COLO668 (cell line): ENCODE measurements around the gene TSPEAR.
"Not testable (repeated sequence)": the region's sequence is repeated elsewhere in the genome, so short reads cannot be mapped to it uniquely, and the experiment has no call there.

Experiments used
- DNase-seq: peaks from one replicate; lab custom pipeline; 2025; ENCODE audit not compliant: unreplicated experiment; lab: John Stamatoyannopoulos, UW

TSPEAR gene

GRCh38 chr21:44592446-44593311 is 118.7 kb downstream of the TSPEAR start, which contains the start of gene KRTAP10-6:
Gene KRTAP10-6 (minus strand): TSS chr21:44592505. CDS start chr21:44592484, 21 bp downstream.
- DNase-seq = no peak

DNA sequence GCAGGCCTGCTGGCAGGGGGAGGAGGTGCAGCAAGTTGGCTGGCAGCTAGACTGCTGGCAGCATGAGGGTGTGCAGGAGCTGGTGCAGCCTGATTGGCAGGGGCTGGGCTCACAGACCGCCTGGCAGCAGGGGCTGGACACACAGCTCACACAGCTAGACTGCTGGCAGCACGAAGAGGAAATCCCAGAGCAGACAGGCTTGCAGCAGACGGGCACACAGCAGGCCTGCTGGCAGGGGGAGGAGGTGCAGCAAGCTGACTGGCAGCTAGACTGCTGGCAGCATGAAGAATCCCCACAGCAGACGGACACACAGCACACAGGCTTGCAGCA is 119.6 kb downstream of the TSPEAR start:
- DNase-seq = not testable (repeated sequence)

GRCh38 chr21:44590897-44591800 is 120.2 kb downstream of the TSPEAR start:
- DNase-seq = not testable (repeated sequence)

DNA sequence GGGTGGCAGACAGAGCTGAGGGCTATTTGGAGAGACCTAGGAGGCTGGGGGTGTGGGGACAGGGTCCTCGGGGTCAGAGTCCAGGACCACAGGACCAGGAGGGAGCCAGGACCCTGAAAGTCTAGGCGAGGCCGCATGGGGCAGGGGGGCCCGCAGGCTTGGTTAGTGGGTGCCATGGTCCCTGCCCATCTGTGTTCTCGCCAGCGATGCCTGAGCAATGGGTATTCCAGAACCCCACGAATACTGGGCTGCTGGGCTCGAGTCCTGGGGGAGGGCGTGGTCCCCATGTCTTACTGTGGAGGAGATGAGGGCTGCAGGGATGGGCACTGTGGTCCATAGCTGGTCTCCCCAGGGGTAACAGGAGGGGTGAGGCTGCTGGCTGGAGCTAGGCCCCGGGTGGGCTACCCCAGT is 121.1 kb downstream of the TSPEAR start:
- DNase-seq = no peak

DNA sequence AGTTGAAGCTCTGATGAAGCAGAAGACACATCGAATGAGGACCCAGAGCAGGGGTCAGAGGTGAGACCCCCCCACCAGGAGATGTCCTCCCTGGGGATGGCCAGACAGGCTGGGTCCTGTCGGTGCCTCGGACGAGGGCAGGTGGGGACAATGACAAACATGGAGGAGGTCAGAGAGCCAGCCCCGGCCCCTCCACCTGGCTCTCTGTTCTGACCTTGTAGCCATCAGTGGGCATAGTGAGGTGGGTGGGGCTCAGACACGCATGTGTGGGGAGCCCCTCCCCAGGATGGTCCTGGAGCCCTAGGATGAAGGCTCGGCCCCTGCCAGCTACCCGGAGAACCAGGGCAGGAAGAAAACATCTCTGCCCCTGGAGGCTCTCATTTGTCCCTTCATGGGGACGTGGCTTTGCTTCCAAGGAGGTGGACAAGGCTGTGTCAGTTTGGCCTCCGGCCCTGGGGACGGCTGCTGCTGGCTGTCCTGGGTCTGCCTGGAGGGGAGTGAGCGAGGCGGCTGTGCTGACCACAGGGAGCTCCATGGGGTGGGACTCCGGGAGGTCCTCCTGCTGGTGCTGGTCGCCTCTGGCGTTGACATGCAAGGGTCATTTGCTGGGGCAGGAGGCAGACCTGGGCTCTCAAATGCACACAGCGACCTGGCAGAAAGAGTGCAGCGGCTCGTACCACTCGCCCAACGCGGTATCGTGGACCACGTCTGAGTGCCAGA is 121.6 kb downstream of the TSPEAR start:
- no peak for DNase-seq

- no peak for DNase-seq
These were observed 122.3 kb downstream of the TSPEAR start for GRCh38 chr21:44589094-44589493.

DNA sequence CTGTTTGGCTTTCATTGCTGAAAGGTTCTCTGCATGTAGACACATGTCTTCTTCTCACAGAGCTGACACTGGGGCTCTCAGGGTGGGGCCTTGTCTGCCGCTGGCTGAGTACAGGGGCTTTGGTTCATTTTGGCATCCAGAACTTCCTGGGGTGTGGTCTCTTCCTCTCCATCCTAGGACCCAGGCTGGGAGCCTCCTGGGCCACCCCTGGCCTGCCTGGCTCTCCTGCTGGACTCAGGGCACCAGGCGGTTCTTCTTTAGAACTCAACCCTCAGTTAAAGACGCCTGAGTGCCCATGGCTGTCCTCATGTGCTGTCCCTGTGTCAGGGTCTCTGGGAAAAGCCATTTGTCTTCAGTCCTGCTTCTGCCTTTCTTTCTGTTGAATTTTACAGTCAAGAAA is 125.5 kb downstream of the TSPEAR start:
- no peak for DNase-seq

DNA sequence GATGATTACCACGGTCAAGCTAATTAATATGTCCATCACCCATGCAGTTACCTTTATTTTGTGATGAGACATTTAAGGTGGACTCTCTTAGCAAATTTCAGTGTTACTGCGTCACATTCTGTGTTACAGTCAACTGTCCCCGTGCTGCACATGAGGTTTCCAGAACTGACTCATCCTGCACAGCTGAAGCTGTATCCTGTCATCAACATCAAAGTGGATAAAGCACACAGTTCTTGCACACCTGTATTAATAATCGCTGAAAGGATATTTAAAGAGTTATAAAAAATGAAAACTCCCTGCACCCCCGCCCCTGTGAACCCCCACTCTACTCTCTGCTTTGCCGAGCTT is 127.6 kb downstream of the TSPEAR start:
- no peak for DNase-seq

GRCh38 chr21:44583089-44583799 is 128.1 kb downstream of the TSPEAR start:
- no peak for DNase-seq

DNA sequence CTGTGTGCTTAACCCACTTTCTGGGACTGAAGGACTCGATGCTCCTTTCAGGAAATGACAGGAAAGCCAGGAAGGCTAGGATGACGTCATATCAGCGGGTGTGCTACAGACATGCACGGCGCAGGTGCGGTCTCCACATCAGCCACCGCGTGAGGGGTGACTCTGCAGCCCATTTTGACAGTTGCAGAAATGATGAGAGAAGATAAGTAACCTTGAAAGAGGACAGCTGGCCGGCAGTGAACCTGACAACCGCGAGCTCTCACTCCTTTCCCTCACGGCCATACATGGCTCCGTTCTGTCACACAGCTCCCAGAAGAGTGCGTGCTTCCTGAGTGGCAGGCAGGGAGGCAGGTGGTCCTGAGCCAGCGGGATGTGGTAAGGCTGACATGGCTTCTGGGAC is 129.3 kb downstream of the TSPEAR start:
- no peak for DNase-seq

GRCh38 chr21:44581158-44581557 is 130.2 kb downstream of the TSPEAR start:
- no peak for DNase-seq

GRCh38 chr21:44580231-44580821 is 131.0 kb downstream of the TSPEAR start, which contains the start of gene KRTAP10-5:
Gene KRTAP10-5 (minus strand): TSS chr21:44580604. CDS start chr21:44580578, 26 bp downstream.
- not testable (repeated sequence) for DNase-seq

DNA sequence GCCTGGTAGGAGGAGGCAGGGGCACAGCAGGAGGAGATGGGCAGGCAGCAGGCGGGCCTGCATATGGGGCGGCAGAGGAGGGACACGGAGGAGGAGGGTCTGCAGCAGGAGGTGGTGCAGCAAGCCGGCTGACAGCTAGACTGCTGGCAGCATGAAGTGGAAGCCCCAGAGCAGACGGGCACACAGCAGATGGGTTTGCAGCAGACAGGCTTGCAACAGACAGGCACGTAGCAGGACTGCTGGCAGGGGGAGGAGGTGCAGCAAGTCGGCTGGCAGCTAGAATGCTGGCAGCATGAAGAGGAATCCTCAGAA is 131.6 kb downstream of the TSPEAR start:
- DNase-seq = no peak

GRCh38 chr21:44579056-44579832 is 132.1 kb downstream of the TSPEAR start:
- DNase-seq = no peak

DNA sequence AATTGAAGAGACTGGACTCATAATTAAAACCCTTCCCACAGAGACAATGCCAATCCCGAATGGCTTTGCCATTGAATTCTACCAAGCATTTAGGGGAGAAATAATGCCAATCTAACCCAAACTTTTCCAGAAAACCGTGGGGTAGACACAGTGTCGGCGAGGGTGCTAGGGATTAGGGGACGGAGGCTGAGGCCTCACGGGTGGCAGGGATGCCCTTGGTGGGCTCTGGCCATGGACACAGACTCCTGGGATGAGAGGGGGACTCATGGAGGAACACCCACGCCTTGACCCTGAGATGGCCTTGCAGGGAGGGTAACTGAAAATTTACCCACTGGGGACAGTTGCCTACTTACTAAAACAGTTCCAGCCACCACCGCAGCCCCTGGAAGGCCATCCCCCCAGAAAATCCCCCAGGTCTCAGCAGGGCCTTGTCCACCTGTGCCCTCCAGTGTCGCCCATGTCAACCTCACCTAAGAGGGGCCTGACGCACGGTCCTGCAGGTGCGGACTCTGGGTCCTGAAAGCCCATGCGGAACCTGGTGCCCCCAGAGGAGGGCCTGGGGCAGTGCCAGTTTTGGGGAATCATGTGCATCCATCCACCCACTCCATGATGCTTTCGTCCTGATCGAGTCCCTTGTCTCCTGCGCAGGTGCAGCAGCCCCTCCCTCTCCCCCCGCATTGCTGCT is 132.9 kb downstream of the TSPEAR start:
- DNase-seq = no peak

DNA sequence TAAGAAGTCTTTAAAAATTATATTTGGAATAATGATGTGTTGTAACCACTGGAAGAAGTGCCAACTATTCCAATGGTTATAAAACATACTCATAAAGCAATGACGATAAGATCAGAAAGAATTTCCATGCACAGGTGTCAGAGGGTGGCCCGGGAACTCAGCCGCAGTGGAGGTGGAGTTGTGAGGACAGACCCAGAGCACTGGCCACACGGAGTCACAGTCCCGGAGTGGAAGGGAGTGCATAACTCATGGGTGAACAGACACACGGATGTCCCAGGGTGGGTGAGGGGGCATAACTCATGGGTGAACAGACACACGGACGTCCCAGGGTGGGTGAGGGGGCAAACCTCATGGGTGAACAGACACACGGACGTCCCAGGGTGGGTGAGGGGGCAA is 135.3 kb downstream of the TSPEAR start:
- DNase-seq = no peak

DNA sequence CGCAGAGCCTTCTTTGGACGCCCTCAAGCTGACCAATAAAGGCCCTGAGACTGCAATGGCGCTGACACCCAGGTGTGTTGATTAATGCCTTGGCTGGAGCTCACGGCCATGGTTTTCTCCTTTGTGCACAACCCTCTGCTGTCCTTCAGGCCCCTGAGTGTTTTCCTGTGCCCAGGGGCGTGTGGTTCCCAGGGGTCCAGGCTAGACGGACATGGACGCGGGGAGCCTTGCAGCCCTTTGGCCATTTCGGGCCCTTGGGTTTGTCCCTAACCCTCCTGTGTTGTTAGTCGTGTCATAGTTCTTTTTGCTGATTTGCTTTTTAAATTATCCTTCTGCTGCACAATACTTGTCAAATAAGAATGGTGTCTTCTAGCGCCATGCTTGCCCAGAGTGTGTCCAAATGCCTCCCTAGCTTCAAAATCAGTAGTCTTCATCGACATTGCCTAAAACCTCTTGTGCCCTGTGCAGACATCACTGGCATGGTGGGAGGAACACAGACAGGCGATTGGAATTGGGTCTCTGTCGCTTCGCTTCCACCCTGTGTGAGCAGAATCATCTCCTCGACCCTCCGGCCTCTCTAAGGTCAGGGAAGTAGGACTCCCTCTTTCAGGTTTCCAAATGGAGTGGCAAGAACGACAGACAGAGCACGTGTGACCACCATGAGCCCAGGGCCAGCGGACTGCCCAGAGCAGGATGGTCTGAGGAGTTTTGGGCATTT is 135.9 kb downstream of the TSPEAR start:
- DNase-seq = no peak
